Stomach (tissue), 4 donors: ENCODE data around the gene AMY1A.
"Not testable (repeated sequence)": the region's sequence is repeated elsewhere in the genome, so short reads cannot be mapped to it uniquely, and the experiment has no call there.

ENCODE experiments used
- POLR2A ChIP-seq, 4 donors: fragments of 450-650 bp; IDR thresholded peaks; one replicate each; pipeline ENCODE4 v1.6.1; 2016; ENCODE audit warnings: antibody characterized with exemption in 4 of 4, control low read depth in 2 of 4, mild to moderate bottlenecking in 1 of 4, moderate library complexity in 1 of 4
- TF ChIP-seq, protein P1 (sequence below), 7 experiments: fragments of 450-650 bp in 4 of 7; fragments of 200-600 bp in 3 of 7; sonication (generic) in 3 of 7; IDR thresholded peaks; one replicate each; pipeline ENCODE4 v1.5.1; 2016 to 2019; ENCODE audit warnings: antibody characterized with exemption in 7 of 7, control low read depth in 2 of 7, mild to moderate bottlenecking in 1 of 7

- TF ChIP-seq, protein P1, sequence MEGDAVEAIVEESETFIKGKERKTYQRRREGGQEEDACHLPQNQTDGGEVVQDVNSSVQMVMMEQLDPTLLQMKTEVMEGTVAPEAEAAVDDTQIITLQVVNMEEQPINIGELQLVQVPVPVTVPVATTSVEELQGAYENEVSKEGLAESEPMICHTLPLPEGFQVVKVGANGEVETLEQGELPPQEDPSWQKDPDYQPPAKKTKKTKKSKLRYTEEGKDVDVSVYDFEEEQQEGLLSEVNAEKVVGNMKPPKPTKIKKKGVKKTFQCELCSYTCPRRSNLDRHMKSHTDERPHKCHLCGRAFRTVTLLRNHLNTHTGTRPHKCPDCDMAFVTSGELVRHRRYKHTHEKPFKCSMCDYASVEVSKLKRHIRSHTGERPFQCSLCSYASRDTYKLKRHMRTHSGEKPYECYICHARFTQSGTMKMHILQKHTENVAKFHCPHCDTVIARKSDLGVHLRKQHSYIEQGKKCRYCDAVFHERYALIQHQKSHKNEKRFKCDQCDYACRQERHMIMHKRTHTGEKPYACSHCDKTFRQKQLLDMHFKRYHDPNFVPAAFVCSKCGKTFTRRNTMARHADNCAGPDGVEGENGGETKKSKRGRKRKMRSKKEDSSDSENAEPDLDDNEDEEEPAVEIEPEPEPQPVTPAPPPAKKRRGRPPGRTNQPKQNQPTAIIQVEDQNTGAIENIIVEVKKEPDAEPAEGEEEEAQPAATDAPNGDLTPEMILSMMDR (IDR thresholded peaks at IDR 0.05): not testable (repeated sequence)
- not testable (repeated sequence) for TF ChIP-seq POLR2A (IDR thresholded peaks at IDR 0.05)
Observed at GRCh38 chr1:103676335-103676734, 20.8 kb downstream of the AMY1A start.
